Fibroblast of mammary gland (primary cell): ENCODE measurements around the gene BLOC1S5.

ENCODE experiments used
- DNase-seq: peaks from one replicate; pipeline ENCODE4 v3.0.0-alpha.2; 2010; ENCODE audit warnings: low read depth
- H3K4me3 ChIP-seq: 2 replicates; pipeline ENCODE4 v1.5.1; 2011; ENCODE audit warnings: low read depth, mild to moderate bottlenecking, low read length, moderate library complexity; ENCODE audit not compliant: control insufficient read depth
- TF ChIP-seq, protein P1 (sequence below): conservative IDR thresholded peaks from 2 replicates; pipeline ENCODE4 v1.5.1; 2011; ENCODE audit warnings: low read depth, low read length, inconsistent platforms; ENCODE audit not compliant: control insufficient read depth, insufficient read depth

The BLOC1S5 gene

DNA sequence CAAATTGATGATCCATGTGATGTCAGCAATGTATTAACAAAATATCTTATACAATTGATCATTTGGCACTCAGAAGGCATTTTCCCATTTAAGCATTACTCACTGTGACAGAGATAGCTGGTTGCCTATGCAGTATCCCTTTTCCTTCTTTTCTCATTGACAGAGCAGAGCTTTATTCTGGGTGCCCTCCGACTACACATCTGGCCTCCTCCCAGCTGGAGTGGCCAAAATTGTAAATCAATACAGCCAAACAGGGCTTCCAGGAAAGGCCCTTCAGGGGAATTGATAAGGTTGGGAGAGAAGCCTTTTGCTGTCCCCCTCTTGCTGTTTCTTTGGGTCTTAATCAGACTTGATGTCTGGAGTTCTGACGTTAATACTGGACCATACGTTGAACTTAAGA, 9.6 kb upstream of the BLOC1S5 start:
- no peak overlapping the region for H3K4me3 ChIP-seq
- TF ChIP-seq, protein P1, sequence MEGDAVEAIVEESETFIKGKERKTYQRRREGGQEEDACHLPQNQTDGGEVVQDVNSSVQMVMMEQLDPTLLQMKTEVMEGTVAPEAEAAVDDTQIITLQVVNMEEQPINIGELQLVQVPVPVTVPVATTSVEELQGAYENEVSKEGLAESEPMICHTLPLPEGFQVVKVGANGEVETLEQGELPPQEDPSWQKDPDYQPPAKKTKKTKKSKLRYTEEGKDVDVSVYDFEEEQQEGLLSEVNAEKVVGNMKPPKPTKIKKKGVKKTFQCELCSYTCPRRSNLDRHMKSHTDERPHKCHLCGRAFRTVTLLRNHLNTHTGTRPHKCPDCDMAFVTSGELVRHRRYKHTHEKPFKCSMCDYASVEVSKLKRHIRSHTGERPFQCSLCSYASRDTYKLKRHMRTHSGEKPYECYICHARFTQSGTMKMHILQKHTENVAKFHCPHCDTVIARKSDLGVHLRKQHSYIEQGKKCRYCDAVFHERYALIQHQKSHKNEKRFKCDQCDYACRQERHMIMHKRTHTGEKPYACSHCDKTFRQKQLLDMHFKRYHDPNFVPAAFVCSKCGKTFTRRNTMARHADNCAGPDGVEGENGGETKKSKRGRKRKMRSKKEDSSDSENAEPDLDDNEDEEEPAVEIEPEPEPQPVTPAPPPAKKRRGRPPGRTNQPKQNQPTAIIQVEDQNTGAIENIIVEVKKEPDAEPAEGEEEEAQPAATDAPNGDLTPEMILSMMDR = no peak
- DNase-seq = no peak

DNA sequence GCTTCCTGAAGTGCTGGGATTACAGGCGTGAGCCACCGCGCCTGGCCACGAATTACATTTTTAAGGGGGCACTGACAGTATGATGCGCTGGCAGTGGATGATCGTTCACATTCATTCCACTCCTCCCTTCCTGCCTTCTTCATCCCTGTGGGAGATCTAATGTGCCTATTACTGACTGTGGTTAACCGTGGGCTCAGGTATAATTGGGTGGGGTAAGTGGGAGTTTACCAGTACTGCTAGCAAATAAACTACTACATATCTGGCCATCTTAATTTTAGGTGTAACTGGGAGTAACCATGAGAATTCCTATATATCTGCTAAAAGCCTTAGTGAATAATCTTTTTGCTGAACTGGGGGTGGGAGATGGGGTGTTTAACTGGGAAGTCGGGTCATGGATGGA, 6.5 kb upstream of the BLOC1S5 start:
- no peak for DNase-seq
- TF ChIP-seq, protein P1 = no peak
- no peak overlapping the region for H3K4me3 ChIP-seq

DNA sequence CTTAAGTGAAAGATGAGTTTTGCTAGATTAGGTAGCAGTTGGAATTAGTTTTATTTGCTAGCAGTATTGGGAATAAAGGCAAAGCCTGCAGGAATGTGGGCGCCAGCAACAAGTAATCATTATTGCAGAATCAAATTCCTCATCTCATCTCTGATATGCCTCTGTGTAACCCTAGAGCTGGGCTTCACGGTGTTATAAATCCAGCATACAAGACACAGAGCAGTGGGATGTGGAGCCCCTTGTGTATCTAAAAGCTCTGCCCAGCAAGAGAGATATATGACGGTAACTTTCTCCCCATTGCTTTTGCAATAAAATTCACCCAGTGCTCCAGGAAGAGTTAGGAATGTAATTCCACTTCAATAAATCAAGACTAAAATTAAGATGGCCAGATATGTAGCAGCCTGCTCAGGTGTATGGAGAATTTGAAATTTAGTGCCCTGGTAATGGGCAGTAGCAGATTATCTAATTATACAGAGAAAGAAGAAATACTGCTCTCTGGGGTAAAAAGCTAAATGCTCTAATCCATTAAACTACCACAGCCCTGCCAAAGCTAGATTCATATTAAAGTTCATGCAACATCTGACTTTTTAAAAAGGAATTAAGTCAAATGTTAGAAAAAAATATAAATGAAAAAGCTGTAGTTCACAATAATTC, 5.6 kb upstream of the BLOC1S5 start:
- TF ChIP-seq, protein P1 = no peak
- DNase-seq = no peak
- H3K4me3 ChIP-seq = no peak overlapping the region

DNA sequence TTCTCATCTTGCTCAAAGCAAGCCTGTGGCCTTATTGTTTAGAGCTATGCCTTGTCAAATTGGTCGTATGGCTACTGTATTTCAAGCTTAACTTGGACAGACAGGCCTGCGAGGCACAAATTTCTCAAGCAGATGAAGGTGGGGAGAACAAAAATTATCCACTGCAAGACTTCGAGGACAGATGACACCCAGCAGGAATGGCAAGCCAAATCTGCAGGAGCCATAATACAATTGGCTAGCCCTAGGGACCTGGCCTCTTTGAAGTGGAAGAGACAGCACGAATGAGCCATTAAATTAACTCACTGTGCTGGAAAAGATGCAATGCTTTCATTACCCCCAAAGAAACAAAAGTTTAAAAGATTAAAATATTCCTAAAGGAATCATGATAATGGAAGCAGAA, 5.0 kb upstream of the BLOC1S5 start:
- TF ChIP-seq, protein P1 = no peak
- no peak for DNase-seq
- no peak overlapping the region for H3K4me3 ChIP-seq

DNA sequence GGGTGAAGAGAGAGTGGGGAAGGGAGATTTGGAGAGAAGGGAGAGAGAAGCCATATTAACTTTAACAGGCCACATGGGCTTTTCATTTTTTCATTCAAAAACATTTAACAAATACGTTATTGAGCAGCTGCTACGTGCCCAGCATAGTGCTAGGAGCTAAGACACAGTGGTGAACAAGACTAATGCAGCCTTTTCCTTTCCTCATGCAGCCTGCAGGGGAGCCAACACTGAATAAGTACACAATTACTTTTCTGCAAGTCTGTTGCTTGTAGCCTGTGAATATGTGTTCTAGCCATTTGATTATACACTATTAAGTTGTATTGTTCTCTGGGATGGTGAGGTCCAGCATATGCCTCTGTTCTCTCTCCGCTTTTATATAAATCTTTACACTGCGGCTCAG, 1.9 kb upstream of the BLOC1S5 start:
- no peak overlapping the region for H3K4me3 ChIP-seq
- no peak for DNase-seq

DNA sequence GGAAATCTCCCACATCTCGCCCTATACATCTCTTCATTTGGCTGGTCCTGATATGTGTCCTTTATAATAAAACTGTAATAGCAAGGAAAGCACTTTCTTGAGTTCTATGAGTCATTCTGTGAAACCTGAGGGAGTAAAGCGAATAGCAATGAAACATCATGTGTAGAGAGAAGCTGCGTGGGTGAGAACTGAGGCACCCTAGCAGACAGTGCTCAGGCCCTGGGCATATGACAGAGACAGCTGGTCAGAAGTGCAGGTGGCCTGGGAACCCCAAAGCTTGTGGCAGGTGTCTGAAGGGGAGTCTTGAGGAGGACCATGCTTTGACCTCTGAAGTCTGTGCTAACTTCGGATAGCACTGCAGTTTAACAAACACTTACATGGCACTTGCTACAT, 1.3 kb upstream of the BLOC1S5 start:
- DNase-seq = no peak
- TF ChIP-seq, protein P1 = no peak
- no peak overlapping the region for H3K4me3 ChIP-seq

More for the DNA sequence above, 1.9 kb upstream of the BLOC1S5 start:
- TF ChIP-seq, protein P1 = no peak

DNA sequence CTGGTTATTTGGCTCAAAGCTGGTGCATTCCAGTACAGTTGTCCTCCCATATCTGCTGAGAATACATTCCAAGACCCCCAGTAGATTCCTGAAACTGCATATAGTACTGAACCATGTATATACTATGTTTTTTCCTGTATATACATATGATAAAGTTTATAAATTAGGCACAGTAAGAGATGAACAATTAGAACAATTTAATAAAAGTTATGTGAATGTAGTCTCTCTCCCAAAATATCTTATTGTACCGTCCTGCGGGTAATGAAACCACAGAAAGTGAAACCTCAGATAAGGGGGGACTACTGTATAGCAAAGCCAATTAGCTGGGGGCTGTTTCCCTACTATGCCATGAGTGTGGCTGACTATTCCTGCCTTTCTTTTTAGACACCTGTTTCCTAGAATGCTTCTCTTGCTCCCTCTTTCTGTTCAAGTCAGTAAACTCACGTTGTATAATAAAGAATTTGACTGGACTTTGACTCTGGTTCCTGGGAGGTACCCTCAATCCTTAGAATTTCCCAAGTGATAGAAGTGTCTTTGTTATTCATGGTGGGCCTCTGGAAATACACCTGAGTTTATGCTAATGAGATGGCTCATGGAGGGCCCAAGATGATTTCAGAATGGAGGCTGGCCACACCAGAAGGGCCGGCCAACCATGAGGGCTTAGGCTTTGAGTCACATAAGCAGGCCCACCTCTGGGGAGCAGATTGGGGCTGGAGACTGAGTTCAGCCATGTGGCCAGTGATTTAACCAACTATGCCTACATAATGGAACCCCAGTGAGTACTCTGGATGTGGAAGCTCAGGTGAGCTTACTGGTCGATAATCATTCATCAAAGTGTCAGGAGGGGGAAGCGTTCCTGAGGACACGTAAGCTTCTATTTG, 689 bp upstream of the BLOC1S5 start:
- no peak for DNase-seq
- H3K4me3 ChIP-seq = peak overlapping the region; percentile 33
- TF ChIP-seq, protein P1 = no peak
